Cortex of kidney (tissue), 1 donor: ENCODE measurements around the gene ASF1B.

ENCODE experiments used
- DNase-seq: peaks from one replicate; lab custom pipeline; 2025; lab: John Stamatoyannopoulos, UW

Gene ASF1B

GRCh38 chr19:14107581-14108461 lies 28.6 kb downstream of the ASF1B start:
- DNase-seq = no peak

- no peak for DNase-seq
These were observed 29.5 kb downstream of the ASF1B start for GRCh38 chr19:14106840-14107239.

DNA sequence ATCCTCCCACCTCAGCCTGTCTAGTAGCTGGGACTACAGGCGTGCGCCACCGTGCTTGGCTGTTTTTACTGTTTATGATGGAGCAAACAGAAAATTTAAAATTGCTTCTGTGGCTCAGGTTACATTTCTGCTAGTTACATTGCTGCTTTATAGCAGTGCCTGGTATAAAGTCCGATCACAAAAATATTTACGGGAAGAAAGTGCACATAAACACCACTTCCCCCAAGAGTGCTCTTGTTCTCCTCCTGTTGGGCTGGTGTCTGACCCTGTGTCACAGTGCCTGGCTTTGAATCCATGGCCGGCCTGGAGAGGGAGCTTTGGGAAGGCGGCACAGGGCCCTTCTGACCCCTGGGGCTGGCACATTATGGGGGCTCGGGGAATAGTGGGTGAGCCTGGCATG lies 30.7 kb downstream of the ASF1B start:
- DNase-seq = no peak

DNA sequence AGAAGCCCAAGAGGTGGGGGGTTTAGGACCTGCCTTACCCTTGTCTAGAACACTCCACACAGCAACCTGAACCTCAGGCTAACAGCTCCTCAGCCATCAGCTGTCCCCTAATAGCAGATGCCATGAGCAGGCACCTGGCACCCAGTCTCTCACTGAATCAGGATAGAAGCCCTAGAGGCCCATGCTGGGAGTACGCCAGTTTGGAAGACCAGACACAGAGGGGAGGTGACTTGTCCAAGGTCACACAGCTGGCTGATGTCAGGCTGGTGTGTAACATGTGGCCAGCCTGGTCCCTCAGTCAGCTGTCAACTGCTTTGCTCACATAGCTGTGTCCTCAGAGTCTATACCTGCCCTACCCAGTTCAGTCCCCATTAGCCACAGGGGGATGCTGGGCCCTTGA lies 33.1 kb downstream of the ASF1B start:
- no peak for DNase-seq

GRCh38 chr19:14102756-14103155 lies 33.6 kb downstream of the ASF1B start:
- no peak for DNase-seq

DNA sequence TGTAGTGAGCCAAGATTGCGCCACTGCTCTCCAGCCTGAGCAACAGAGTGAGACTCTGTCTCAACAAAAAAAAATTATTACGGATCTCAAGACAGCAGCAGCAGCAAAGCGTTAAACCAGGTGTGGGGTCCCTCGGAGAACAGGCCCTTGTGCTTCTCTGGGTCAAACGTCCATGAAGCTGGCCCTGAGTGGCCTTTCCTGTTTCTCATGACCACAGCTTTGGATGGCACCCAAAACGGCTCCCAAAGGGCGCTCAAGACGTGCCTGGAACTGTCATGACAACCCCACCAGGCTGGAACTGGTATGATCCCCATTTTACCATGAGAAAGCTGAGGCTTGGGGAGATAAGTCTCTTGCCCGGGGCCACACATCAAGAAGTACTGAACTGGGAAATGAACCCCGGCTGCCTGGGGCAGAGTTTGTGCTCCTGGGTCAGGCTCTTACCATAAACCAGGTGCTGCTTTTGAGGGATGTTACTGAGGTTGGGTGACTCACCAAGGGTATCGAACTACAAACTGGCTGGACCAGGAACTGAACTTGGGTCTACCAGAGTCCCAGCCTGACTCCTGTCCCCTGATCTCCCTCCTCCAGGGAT lies 34.2 kb downstream of the ASF1B start:
- DNase-seq = no peak

DNA sequence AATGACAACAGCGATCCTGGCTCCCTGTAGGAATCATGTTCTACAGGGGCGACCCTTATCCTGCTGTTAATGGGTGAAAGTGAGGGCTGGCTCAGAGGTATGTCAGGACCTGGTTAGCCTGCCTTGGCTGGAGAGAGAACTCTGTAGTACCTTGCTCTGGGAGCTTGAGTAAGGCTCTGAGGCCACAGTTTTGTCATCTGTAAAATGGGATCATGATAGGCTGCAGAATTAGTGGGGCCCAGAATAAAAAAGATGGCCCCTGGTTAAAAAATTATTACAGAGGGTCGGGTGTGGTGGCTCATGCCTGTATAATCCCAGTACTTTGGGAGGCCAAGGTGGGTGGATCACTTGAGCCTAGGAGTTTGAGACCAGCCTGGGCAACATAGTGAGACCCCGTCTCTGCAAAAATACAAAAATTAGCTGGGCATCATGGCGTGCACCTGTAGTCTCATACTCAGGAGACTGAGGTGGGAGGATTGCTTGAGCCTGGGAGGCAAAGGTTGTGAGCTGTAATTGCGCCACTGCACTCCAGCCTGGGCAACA lies 35.3 kb downstream of the ASF1B start:
- no peak for DNase-seq

- DNase-seq = no peak
These were observed 38.7 kb downstream of the ASF1B start for GRCh38 chr19:14097532-14098151.

- DNase-seq = no peak
These were observed 40.0 kb downstream of the ASF1B start for GRCh38 chr19:14096272-14096992.

GRCh38 chr19:14094854-14095253 lies 41.5 kb downstream of the ASF1B start:
- DNase-seq = no peak

- DNase-seq = no peak
These were observed 43.1 kb downstream of the ASF1B start for GRCh38 chr19:14093117-14093823.

DNA sequence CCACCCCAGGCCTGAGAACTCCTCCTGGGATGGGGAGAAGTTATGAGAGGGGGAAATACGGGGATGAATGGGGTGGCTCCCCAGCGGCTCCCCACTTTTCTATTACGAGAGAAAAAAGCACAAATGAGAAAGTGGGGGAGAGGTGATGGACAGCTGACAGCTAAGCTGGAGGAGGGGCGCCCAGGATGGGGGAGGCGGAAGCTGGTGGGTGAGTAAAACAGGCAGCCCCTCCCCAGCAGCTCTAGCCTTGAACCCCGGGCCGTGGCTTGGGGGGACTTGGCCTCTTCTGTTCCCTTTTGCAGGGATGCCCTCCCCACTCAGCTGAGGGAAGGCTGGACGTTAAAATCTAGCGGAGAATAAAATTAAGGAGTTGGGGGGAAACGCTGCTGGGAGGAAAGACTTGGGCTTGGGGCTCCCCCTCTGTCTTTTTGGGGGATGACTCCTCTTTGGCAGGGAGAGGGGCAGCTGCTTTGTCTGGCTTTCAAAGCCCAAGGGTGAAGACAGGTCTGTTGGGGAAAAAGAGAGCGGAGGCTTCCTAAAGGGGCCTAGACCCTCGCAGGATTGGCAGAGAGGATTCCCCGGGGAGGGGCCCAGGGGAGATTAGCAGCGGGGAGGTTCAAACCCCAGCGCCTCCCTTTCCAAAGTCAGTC lies 44.5 kb downstream of the ASF1B start:
- no peak for DNase-seq

DNA sequence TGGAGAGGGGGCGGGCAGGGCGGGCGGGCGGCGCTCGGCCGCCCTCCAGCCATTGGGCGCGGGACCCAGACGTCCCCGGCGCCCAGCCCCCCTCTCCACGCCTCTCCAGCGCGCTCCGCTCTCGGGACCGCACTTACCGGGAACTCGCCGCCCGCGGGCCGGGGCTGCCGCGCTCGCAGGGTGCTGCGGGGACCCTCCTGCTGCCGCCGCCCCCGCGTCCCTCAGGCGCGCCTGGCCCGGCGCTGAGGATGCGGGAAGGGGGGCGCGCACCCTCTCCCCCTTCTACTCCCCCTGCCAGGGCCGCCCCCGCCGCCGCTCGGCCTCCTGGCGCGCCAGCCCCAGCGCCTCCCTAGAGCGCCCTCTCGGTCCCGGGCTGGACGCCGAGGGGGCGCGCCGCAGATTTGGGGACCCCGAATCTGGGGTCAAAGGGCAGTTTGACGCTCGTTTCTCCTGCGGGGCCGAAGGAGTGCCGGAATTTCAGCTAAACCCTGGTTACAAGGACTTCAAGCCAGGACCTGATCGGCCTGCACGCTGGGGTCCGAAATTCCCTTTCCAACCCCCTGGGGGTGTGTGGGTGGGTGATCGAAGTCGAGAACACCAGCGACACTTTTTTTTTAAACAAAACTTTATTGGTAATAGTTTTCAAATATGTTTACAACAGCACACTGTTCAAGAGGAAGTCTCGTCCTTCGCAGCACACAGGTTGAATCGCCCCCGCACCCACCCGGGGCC lies 45.1 kb downstream of the ASF1B start:
- no peak for DNase-seq

GRCh38 chr19:14090509-14091080 lies 45.8 kb downstream of the ASF1B start, which contains the start of gene SAMD1:
Gene SAMD1 (minus strand): TSS chr19:14090751.
- no peak for DNase-seq

GRCh38 chr19:14089662-14090508 lies 46.5 kb downstream of the ASF1B start:
- no peak for DNase-seq

DNA sequence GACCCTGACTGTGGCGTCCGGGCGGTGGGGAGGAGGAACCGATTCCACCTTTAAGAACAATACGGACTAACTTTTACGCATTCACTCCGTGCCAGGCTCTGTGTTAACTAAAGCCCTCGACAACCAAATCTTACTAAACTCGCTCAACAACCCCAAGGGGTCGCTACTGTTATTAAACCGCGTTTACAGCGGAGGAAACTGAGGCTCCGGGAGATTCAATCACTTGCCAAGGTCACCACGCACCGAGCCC lies 47.1 kb downstream of the ASF1B start:
- DNase-seq = no peak

DNA sequence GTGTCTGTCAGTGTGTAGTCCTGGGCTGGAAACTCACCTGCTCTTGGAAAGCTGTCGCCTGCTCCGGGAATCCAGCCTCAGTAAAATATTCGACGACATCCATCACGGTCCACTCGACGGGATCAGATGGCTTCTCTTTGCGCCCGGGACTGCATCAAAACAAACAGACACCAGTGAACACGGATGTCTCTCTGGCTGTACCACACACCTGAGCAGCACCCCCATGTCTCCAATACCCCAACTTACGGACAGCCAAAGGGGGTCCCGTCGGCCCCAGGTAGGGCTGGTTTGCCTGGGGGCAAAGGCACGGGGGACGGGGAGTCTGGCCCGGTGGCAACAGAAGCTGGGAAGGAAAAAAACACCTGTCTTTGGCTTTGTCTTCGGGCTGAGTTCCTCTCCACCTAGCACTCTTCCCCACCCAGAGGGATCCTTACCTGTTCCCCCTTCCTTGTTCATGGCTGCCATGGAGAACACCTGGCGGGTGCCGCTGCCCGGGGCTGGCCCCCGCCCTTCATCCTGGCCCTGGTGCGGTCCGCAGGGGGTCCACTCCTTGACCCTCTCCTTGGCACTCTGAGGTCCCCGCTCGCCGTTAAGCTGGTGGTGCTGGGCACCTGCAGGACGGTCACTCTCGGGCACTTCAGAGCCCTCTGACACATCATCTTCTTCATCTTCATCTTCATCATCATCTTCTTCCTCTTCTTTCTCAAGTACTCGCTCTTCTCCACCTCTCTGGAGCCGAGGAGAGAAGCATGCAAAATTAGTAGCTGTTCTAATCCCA lies 47.6 kb downstream of the ASF1B start:
- DNase-seq = no peak

GRCh38 chr19:14086098-14086497 lies 50.3 kb downstream of the ASF1B start:
- DNase-seq = no peak
